HG02981 (cell line): ENCODE data around the gene PDPK1.

ENCODE experiments used
- ATAC-seq: cut with Tn5 transposase; IDR thresholded peaks from one replicate; pipeline ENCODE4 v1.9.1; 2021; ENCODE audit warnings: mild to moderate bottlenecking, moderate library complexity; ENCODE audit not compliant: unreplicated experiment

The PDPK1 gene

GRCh38 chr16:2505695-2506094 lies 32.1 kb upstream of the PDPK1 start:
- no peak for ATAC-seq

- peak; percentile 70 for ATAC-seq
Measured at GRCh38 chr16:2507052-2507659, 30.7 kb upstream of the PDPK1 start.

GRCh38 chr16:2507665-2508064 lies 30.2 kb upstream of the PDPK1 start:
- peak; percentile 6 for ATAC-seq

GRCh38 chr16:2508722-2509400 lies 29.0 kb upstream of the PDPK1 start:
- no peak for ATAC-seq

GRCh38 chr16:2511128-2511800 lies 26.6 kb upstream of the PDPK1 start:
- ATAC-seq = no peak

GRCh38 chr16:2511996-2512734 lies 25.7 kb upstream of the PDPK1 start:
- no peak for ATAC-seq

GRCh38 chr16:2512735-2513404 lies 25.0 kb upstream of the PDPK1 start:
- no peak for ATAC-seq

- ATAC-seq = peak; percentile 65
Measured at GRCh38 chr16:2513405-2514332, 24.2 kb upstream of the PDPK1 start, which contains the start of gene ATP6V0C. Gene ATP6V0C (plus strand): TSS chr16:2513952. CDS start chr16:2514104, 152 bp downstream.

- ATAC-seq = no peak
Measured at GRCh38 chr16:2514333-2515179, 23.3 kb upstream of the PDPK1 start.

GRCh38 chr16:2515180-2515851 lies 22.5 kb upstream of the PDPK1 start:
- no peak for ATAC-seq

GRCh38 chr16:2516391-2517240 lies 21.2 kb upstream of the PDPK1 start:
- no peak for ATAC-seq

GRCh38 chr16:2517954-2518605 lies 19.7 kb upstream of the PDPK1 start:
- no peak for ATAC-seq

- no peak for ATAC-seq
Measured at GRCh38 chr16:2518823-2519710, 18.8 kb upstream of the PDPK1 start.

GRCh38 chr16:2519711-2520080 lies 18.1 kb upstream of the PDPK1 start:
- ATAC-seq = no peak

GRCh38 chr16:2520097-2520783 lies 17.6 kb upstream of the PDPK1 start, which contains the start of gene AMDHD2:
Gene AMDHD2 (plus strand): TSS chr16:2520371. CDS start chr16:2520459, 88 bp downstream.
- peak; percentile 45 for ATAC-seq
